22Rv1 (cell line): ENCODE data around the gene NUAK1.

Experiments used
- H3K27ac ChIP-seq: fragments of 450-650 bp; 2 replicates; pipeline ENCODE4 v1.5.1; 2017
- ZFX ChIP-seq: fragments of 450-650 bp; IDR thresholded peaks from 2 replicates; pipeline ENCODE4 v1.6.1; 2017; ENCODE audit warnings: antibody characterized with exemption, borderline replicate concordance
- TF ChIP-seq, protein P1 (sequence below): fragments of 450-650 bp; IDR thresholded peaks from 2 replicates; pipeline ENCODE4 v1.5.1; 2017; ENCODE audit warnings: mild to moderate bottlenecking

Gene NUAK1

DNA sequence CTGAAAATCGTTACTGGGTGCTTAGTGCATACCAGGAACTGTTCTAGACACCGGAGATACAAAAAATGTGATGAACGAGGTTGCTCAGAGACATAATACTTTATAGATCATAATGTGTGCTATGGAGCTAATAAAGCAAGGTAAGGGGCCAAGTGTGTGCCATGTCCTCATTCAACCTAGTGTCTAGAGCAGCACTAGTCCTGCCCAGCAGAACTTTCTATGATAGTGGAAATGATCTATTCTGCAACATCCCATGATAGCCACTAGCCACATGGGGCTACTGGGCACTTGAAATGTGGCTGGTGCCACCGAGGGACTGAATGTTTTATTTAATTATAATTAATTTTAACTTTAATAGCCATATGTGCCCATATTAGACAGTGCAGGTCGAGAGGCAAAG is 15.6 kb downstream of the NUAK1 start:
- H3K27ac ChIP-seq: no peak overlapping the region
- no peak for TF ChIP-seq ZFX
- TF ChIP-seq, protein P1, sequence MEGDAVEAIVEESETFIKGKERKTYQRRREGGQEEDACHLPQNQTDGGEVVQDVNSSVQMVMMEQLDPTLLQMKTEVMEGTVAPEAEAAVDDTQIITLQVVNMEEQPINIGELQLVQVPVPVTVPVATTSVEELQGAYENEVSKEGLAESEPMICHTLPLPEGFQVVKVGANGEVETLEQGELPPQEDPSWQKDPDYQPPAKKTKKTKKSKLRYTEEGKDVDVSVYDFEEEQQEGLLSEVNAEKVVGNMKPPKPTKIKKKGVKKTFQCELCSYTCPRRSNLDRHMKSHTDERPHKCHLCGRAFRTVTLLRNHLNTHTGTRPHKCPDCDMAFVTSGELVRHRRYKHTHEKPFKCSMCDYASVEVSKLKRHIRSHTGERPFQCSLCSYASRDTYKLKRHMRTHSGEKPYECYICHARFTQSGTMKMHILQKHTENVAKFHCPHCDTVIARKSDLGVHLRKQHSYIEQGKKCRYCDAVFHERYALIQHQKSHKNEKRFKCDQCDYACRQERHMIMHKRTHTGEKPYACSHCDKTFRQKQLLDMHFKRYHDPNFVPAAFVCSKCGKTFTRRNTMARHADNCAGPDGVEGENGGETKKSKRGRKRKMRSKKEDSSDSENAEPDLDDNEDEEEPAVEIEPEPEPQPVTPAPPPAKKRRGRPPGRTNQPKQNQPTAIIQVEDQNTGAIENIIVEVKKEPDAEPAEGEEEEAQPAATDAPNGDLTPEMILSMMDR: no peak

DNA sequence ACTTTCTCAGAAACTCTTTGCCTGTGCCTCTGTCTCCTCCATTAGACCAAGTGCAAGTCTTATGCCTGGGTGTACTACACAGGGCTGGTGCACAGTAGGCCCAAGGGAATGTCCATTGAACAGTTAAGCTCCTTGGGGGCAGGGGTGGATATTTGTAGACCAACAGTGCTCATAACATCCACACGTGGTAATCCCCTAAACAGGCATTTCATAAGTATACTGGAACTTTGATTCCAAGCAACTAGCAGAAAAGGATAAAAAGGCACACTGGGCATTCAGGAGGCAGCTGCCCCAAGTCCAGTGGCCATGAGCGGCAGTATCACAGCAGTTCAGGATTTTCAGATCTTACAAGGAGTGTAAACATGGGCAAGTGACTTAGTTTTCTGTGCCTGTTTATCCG is 16.8 kb downstream of the NUAK1 start:
- TF ChIP-seq, protein P1: no peak
- TF ChIP-seq ZFX: no peak
- no peak overlapping the region for H3K27ac ChIP-seq

DNA sequence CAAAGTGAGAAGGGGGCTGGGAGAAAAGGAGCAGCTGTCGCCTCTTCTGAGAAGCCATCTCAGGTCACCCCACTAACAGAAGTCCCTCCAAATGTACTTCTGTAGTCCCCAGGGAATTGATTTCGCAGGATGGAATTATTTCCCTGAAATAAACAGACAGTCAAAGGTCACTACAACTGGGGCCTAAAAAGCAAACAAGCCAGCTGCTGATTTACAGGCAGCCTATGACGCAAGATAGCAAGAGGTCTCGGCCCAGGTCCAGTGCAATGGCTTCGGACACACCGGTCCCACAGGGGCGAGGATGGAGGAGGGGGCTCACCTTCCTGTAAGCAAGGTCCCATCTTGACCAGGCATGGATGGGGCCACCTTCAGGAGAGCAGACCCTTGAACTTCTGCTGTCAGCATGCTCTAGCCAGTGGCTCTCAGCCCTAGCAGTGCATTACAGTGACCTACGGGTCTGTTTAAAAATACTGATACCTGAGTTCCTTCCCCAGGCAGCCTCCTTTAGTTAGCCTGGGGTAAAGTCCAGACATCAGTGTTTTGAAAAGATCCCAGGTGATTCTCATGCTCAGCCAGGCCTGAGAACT is 18.1 kb downstream of the NUAK1 start:
- no peak overlapping the region for H3K27ac ChIP-seq
- TF ChIP-seq, protein P1: no peak
- no peak for TF ChIP-seq ZFX

DNA sequence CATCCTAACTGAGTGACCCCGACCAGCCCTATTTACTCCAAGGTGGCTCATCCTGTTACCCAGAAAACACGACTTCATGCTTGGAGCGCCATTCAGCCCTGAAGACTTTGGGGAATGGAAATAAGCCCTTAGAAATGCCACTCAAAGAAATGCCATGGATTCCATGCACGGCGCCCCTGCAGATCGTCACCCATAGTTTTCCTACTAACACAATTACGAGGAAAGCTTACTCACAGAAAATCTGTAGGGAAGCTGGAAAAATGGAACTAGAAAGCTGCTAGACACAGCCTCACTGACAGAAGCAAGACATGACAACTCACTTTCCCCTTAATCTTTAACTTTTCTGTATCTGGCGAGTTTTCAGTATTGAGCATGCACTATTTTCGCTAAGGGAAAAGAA is 19.5 kb downstream of the NUAK1 start:
- no peak for TF ChIP-seq ZFX
- H3K27ac ChIP-seq: no peak overlapping the region

DNA sequence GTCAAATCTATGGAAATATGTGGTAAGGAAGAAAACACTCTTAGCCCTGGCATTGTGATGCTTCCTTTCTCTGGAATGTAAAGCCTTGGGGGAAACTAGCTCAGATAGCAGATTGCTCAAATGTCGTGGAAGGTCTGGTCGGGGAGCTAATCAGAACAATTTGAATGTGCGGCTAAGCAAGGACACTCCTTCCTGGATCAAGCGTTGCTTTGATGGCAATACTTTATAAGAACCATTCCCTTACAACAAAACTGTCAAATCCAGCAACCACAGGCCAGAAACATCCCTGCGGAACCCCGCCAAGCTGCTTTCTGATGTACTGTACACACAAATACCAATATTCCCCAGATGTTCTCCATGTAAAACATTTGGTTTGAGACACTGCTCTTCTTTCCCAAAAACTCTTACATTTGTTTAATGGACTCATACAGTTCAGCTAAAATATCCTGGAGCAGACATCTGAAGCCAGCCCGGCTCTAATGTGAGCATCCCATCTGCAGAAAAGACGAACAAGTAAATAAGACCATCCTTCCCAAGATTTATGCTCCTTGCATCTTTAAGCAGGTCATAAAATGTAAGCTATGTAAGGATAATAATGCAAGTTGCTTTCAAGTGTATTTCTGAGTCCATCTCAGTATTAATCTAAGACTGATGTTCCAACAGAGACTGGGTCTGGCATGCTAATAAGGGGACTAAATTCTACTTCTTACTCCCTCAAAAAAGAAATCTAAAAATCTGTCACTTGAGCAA is 20.2 kb downstream of the NUAK1 start:
- H3K27ac ChIP-seq: no peak overlapping the region

DNA sequence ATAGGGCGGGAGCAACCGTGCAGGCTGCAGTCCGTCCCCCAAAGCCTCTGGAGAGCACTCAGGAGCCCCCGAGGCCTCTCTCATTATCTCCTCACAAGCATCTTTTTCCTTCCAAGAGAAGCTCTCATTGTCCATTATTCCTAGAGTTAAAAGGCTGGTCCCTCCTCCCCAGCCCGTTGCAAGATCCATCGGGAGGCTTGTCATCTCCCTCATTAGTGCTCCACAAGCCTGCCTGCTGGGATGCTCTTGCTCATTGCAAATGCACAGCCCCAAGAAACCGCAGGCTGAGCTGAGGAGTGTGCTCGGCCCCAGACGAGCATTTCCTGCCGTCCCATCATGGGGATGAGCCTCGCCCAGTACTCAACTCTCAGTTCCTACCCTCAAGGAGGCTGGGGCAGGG is 23.3 kb downstream of the NUAK1 start:
- TF ChIP-seq ZFX: no peak
- TF ChIP-seq, protein P1: no peak
- H3K27ac ChIP-seq: no peak overlapping the region

More for the DNA sequence above, 20.2 kb downstream of the NUAK1 start:
- TF ChIP-seq, protein P1: no peak

DNA sequence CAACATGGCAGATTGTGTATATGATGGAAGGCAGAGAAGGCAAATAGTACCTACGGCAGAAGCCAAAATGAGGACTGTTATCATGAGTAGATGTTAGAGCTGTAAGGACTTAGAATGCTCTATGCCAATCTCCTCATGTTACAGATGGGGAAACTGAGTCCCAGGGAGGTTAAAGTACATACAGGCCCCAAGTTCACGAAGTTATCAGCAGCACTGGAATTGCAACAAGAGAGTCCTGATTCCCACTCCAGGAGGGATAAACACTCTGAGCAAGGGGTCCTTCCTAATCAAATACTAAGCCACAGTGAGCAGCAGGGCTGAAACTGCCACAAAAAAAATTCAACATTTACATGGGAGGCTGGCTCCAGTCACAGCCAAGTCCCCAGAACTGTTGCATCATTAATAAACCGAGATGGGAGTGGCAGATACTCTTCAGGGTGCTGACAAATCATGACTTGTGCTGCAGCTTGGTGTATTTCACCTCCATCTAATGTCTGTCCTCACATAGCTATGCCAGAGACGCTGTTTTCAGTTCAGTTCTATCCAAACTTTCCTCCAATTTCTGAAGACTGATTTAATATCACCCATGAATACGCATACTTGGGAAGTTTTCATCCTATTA is 24.2 kb downstream of the NUAK1 start:
- TF ChIP-seq, protein P1: no peak

More for the DNA sequence above, 24.2 kb downstream of the NUAK1 start:
- no peak overlapping the region for H3K27ac ChIP-seq
